Stomach smooth muscle (tissue), 2 donors: ENCODE measurements around the gene CCDC6.
A peak's percentile ranks its signal among the peaks of the same experiment; 100 is the strongest.
"Not testable (repeated sequence)": the region's sequence is repeated elsewhere in the genome, so short reads cannot be mapped to it uniquely, and the experiment has no call there.

Source experiments
- H3K27ac ChIP-seq: one replicate; pipeline ENCODE4 v1.7.0; 2013; ENCODE audit warnings: mild to moderate bottlenecking, low read length, inconsistent platforms
- H3K27me3 ChIP-seq, 2 donors: one replicate each; pipeline ENCODE4 v1.7.0; 2013; ENCODE audit warnings: low read length in 2 of 2; ENCODE audit not compliant: insufficient read depth in 2 of 2, control insufficient read depth in 1 of 2
- H3K36me3 ChIP-seq, 2 donors: one replicate each; pipeline ENCODE4 v1.7.0; 2013; ENCODE audit warnings: low read length in 2 of 2; ENCODE audit not compliant: control insufficient read depth in 2 of 2, insufficient read depth in 2 of 2
- H3K4me1 ChIP-seq: one replicate; pipeline ENCODE4 v1.7.0; 2013; ENCODE audit warnings: low read length; ENCODE audit not compliant: control insufficient read depth, insufficient read depth
- H3K4me3 ChIP-seq, 2 donors: one replicate each; pipeline ENCODE4 v1.7.0; 2013; ENCODE audit warnings: low read length in 2 of 2
- H3K9ac ChIP-seq, 2 donors: one replicate each; pipeline ENCODE4 v1.7.0; 2013; ENCODE audit warnings: low read length in 2 of 2, mild to moderate bottlenecking in 1 of 2
- H3K9me3 ChIP-seq, 2 donors: one replicate each; pipeline ENCODE4 v1.7.0; 2013; ENCODE audit warnings: low read length in 2 of 2; ENCODE audit not compliant: control insufficient read depth in 2 of 2
- donor health status: healthy.
- donor health status: Pancreatic carcinoma.

The CCDC6 gene

GRCh38 chr10:59930788-59931521 is 24.6 kb upstream of the CCDC6 start:
- H3K36me3 ChIP-seq, H3K4me3 ChIP-seq, H3K9ac ChIP-seq, H3K27me3 ChIP-seq, H3K9me3 ChIP-seq, H3K27ac ChIP-seq, H3K4me1 ChIP-seq: not testable (repeated sequence)

- Histone ChIP-seq H3K27ac (no peak overlapping the region), H3K27me3 (no peaks in the 10 kb centered on the region), H3K9ac (no peak overlapping the region), H3K36me3 (no peaks in the 10 kb centered on the region), H3K4me1 (no peaks in the 10 kb centered on the region), H3K4me3 (no peak overlapping the region), H3K9me3 (peaks cover 0 to 9% of the 10 kb centered on the region in 2 donors)
These were observed 19.7 kb upstream of the CCDC6 start for GRCh38 chr10:59926086-59926485.

GRCh38 chr10:59922907-59923306 is 16.6 kb upstream of the CCDC6 start:
- no peak overlapping the region for H3K4me3 ChIP-seq
- H3K36me3 ChIP-seq, result no peaks in the 10 kb centered on the region
- no peaks in the 10 kb centered on the region for H3K27me3 ChIP-seq
- H3K9ac ChIP-seq, result no peak overlapping the region
- peaks cover 0 to 9% of the 10 kb centered on the region in 2 donors for H3K9me3 ChIP-seq
- no peak overlapping the region for H3K27ac ChIP-seq
- H3K4me1 ChIP-seq, result no peaks in the 10 kb centered on the region

DNA sequence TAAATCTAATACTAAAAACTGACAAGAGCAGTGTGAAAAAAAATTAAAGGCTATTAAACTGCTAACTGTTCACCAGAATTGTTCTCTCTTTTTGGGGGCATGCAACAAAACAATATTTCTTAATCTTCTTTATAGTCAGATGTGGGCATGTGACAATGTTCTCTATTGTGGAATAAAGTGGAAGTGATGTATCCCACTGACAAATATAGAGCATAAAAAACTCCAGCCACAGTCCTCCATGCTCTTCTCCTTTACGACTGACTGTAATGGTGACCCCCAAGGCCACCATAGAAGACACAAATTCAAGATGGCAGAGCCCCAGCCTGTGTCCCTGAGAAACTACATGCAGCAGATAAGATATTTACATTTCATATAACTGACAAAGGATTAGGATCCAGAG is 11.6 kb upstream of the CCDC6 start:
- H3K27me3 ChIP-seq, result no peaks in the 10 kb centered on the region
- H3K4me1 ChIP-seq, result no peaks in the 10 kb centered on the region
- H3K36me3 ChIP-seq, result no peaks in the 10 kb centered on the region
- H3K9ac ChIP-seq, result no peak overlapping the region
- H3K4me3 ChIP-seq, result no peak overlapping the region
- peaks cover 0 to 6% of the 10 kb centered on the region in 2 donors for H3K9me3 ChIP-seq
- no peak overlapping the region for H3K27ac ChIP-seq

DNA sequence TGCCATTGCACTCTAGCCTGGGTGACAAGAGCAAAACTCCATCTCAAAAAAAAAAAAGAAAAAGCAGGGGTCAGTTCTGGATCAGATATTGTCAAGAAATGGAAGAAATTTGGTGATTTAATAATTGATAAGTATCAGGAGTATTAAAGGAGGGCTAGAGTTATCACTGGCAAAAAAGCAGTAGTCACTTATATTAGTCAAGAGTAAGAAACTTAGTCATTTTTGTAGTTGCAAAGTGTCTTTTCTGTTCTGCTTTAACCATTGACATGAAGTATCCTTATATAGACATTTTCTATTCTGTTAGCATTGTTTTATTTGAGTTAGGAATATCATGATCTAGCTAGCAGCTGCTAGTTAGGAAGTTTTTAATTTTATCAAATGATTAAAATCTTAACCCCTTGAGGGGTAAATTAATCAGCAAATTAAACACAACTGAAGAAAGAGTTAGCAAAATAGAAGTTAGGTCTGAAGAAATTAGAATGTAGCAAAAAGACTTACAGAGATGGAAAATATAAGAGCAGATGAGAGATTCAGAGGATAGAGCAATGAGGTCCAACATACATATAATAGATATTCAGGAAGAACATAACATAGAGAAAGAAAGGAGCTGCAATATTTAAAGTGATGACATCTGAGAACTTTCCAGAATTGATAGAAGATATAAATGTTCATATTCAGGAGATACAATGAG is 7.3 kb upstream of the CCDC6 start:
- Histone ChIP-seq H3K4me1 (peaks cover 4% of the 10 kb centered on the region), H3K27me3 (no peaks in the 10 kb centered on the region), H3K4me3 (no peak overlapping the region), H3K9me3 (no peaks in the 10 kb centered on the region), H3K27ac (no peak overlapping the region), H3K36me3 (no peaks in the 10 kb centered on the region), H3K9ac (no peak overlapping the region)

GRCh38 chr10:59910867-59911266 is 4.5 kb upstream of the CCDC6 start:
- H3K27ac ChIP-seq, result no peak overlapping the region
- no peak overlapping the region for H3K4me3 ChIP-seq
- no peaks in the 10 kb centered on the region for H3K27me3 ChIP-seq
- no peaks in the 10 kb centered on the region for H3K36me3 ChIP-seq
- peaks cover 8% of the 10 kb centered on the region for H3K4me1 ChIP-seq
- H3K9me3 ChIP-seq, result no peaks in the 10 kb centered on the region
- H3K9ac ChIP-seq, result no peak overlapping the region

GRCh38 chr10:59909815-59910214 is 3.5 kb upstream of the CCDC6 start:
- H3K27ac ChIP-seq, result no peak overlapping the region
- no peaks in the 10 kb centered on the region for H3K9me3 ChIP-seq
- H3K27me3 ChIP-seq, result no peaks in the 10 kb centered on the region
- no peak overlapping the region for H3K4me3 ChIP-seq
- peaks cover 9% of the 10 kb centered on the region for H3K4me1 ChIP-seq
- no peaks in the 10 kb centered on the region for H3K36me3 ChIP-seq
- no peak overlapping the region for H3K9ac ChIP-seq

DNA sequence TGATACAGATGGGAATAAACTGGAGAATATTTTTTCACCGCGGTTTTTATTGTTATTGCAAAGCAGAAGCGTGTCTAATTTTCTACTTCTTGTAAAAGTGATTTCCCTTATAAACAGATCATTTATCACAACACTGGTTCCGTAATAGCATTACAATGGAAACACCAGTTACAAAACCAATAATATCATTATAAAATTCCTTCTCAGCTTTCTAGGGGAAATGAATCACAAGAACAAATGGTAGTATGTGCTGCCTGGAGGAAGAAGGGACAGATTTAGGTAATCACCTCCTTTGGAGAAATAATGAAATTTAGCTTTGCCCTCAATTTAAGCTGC is 2.4 kb upstream of the CCDC6 start:
- no peaks in the 10 kb centered on the region for H3K36me3 ChIP-seq
- no peaks in the 10 kb centered on the region for H3K9me3 ChIP-seq
- peak overlapping the region in 1 of 2 donors; percentile 60 for H3K9ac ChIP-seq
- H3K4me3 ChIP-seq, result peak overlapping the region; percentile 54 to 97
- peaks cover 17% of the 10 kb centered on the region for H3K4me1 ChIP-seq
- H3K27me3 ChIP-seq, result no peaks in the 10 kb centered on the region
- peak overlapping the region; percentile 89 for H3K27ac ChIP-seq

DNA sequence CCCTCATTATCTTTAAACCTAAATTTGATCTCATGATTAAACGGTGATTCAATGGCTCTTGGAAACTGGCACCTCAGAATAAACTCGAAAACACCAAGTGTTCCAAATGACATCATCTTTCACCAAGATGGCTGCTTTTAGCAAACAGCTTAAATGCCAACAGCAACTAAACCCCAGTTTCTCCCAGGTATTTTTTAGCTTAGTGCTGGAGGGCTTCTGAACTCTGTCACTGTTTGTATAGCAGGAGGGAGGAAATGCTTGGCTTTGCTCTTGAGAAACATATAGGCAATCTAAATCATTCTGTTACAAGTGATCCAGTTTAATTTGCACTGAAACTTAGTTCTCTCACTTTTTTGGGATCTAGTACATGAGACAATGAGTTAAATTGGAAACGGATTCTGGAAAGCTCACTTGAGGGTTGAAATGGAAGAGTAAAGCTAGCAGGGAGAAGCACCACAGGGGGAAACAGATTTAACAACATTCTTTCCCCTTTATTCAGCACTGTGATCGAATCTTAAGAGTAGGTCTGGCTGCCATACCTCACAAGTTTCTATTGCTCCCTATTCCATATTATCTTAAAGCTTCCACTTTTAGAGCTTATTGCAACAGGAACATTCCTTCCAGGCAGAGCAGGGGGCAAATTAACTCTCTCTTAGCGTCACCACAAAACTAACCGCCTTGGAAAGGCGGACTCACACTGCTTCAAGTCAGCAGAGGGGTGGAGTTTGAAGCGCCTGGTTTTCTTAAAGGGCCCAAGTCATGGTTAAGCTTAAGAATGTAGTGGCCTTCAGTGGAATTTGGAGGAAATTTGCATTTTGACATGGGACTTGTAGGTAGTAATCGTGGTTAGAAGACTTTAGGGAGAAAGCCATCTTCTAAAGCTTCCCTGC is 1.8 kb upstream of the CCDC6 start:
- peak overlapping the region; percentile 54 to 97 for H3K4me3 ChIP-seq
- H3K9me3 ChIP-seq, result no peaks in the 10 kb centered on the region
- peak overlapping the region; percentile 89 for H3K27ac ChIP-seq
- peak overlapping the region; percentile 60 to 84 for H3K9ac ChIP-seq
- H3K36me3 ChIP-seq, result no peaks in the 10 kb centered on the region
- no peaks in the 10 kb centered on the region for H3K27me3 ChIP-seq
- peaks cover 20% of the 10 kb centered on the region for H3K4me1 ChIP-seq

- Histone ChIP-seq H3K9ac (peak overlapping the region; percentile 84 to 94), H3K36me3 (no peaks in the 10 kb centered on the region), H3K4me1 (peaks cover 20% of the 10 kb centered on the region), H3K27me3 (no peaks in the 10 kb centered on the region), H3K27ac (peak overlapping the region; percentile 89), H3K4me3 (peak overlapping the region; percentile 54 to 97), H3K9me3 (no peaks in the 10 kb centered on the region)
These were observed 1.2 kb upstream of the CCDC6 start for GRCh38 chr10:59907537-59907917.
